ENCODE data around the gene CCNL2. TPM values are rescaled to one million over a fixed set of nuclear protein-coding genes. Genes with fewer than 3 reads are reported as not detected.
"Not testable (repeated sequence)": the region's sequence is repeated elsewhere in the genome, so short reads cannot be mapped to it uniquely, and the experiment has no call there.

The CCNL2 gene
- total RNA-seq, 3 donors from 2014 or later = 123 to 172 (median 151) TPM

DNA sequence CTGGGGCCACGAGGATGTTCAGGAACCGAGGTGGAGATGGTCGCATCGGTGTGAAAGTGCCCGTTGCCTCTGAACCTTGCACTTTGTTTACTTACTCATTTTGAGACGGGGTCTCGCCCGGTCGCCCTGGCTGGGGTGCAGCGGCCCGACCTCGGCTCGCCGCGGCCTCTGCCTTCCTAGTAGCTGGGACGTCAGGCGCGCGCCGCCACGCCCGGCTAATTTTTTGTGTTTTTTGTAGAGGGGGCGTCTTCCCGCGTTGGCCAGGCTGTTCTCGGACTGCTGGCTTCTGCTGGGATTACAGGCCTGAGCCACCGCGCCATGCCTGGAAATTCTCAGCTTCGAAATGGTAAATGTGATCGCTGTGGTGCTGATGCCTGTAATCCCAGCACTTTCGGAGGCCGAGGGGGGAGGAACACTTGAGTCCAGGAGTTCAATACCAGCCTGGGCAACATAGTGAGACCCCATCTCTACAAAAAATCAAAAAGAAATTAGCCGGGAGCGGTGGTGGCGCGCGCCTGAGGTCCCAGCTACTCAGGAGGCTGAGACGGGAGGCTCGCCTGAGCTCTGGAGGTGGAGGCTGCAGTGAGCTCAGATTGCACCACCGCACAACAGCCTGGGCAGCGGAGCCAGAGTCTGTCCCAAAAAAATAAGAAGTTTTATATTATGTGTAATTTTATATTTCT is 8.6 kb upstream of the CCNL2 start:
- intact Hi-C loops (cut with DNase I, micrococcal nuclease) = no loop called here
- H3K36me3 ChIP-seq (ENCODE audit: low read depth) = no peaks in the 10 kb centered on the region
- peak overlapping the region; percentile 91 for H3K4me3 ChIP-seq
- peak; percentile 36 for ATAC-seq
- H3K4me1 ChIP-seq (ENCODE audit: low read depth) = peaks cover 14% of the 10 kb centered on the region
- TF ChIP-seq, protein P1, sequence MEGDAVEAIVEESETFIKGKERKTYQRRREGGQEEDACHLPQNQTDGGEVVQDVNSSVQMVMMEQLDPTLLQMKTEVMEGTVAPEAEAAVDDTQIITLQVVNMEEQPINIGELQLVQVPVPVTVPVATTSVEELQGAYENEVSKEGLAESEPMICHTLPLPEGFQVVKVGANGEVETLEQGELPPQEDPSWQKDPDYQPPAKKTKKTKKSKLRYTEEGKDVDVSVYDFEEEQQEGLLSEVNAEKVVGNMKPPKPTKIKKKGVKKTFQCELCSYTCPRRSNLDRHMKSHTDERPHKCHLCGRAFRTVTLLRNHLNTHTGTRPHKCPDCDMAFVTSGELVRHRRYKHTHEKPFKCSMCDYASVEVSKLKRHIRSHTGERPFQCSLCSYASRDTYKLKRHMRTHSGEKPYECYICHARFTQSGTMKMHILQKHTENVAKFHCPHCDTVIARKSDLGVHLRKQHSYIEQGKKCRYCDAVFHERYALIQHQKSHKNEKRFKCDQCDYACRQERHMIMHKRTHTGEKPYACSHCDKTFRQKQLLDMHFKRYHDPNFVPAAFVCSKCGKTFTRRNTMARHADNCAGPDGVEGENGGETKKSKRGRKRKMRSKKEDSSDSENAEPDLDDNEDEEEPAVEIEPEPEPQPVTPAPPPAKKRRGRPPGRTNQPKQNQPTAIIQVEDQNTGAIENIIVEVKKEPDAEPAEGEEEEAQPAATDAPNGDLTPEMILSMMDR (IDR thresholded peaks at IDR 0.05) = no peak
- peak; percentile 18 to 60 (median 55) for DNase-seq
- no peaks in the 10 kb centered on the region for H3K9me3 ChIP-seq

GRCh38 chr1:1406821-1407635 is 7.9 kb upstream of the CCNL2 start, which contains the start of gene MRPL20:
Gene MRPL20, minus strand, starts transcription at chr1:1407293. Its CDS starts 76 bp downstream, at chr1:1407217.
- TF ChIP-seq, protein P1 (IDR thresholded peaks at IDR 0.05) = no peak
- Histone ChIP-seq H3K9me3 (no peaks in the 10 kb centered on the region), H3K4me1 (ENCODE audit: low read depth) (peaks cover 14% of the 10 kb centered on the region), H3K36me3 (ENCODE audit: low read depth) (no peaks in the 10 kb centered on the region), H3K4me3 (peak within 1 kb of the TSS; percentile 91)
- intact Hi-C loops (cut with DNase I, micrococcal nuclease) = no loop called here
- DNase-seq (peak; percentile 95 to 97 (median 96)), ATAC-seq (peak; percentile 99)

- H3K4me1 ChIP-seq (ENCODE audit: low read depth) = peaks cover 14% of the 10 kb centered on the region
- no peaks in the 10 kb centered on the region for H3K36me3 ChIP-seq (ENCODE audit: low read depth)
- ATAC-seq = peak; percentile 3
- TF ChIP-seq, protein P1 (IDR thresholded peaks at IDR 0.05) = no peak
- H3K4me3 ChIP-seq = peak overlapping the region; percentile 91
- intact Hi-C loops (cut with DNase I, micrococcal nuclease) = no loop called here
- DNase-seq = peak in 1 of 3 donors; percentile 56
- H3K9me3 ChIP-seq = no peaks in the 10 kb centered on the region
Measured at GRCh38 chr1:1406101-1406820, 7.1 kb upstream of the CCNL2 start.

DNA sequence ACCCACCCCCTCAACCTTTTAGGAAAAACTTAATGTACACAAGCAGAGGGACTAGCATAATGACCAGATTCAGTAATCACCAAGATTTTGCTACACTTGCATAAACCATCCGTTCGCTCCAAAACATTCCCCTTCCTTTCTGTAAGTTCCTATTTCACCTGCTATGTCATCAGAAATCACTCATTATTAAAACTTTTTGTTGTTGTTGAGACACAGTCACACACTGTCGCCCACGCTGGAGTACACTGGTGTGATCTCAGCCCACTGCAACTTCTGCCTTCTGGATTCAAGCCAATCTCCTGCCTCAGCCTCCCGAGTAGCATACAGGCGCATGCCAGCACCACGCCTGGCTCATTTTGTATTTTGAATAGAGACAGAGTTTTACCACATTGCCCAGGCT is 4.5 kb upstream of the CCNL2 start:
- H3K36me3 ChIP-seq (ENCODE audit: low read depth) = no peaks in the 10 kb centered on the region
- DNase-seq = no peak
- H3K9me3 ChIP-seq = no peaks in the 10 kb centered on the region
- no peak for ATAC-seq
- intact Hi-C loops (cut with DNase I, micrococcal nuclease) = no loop called here
- TF ChIP-seq, protein P1 (IDR thresholded peaks at IDR 0.05) = no peak
- H3K4me3 ChIP-seq = no peak overlapping the region
- peaks cover 22% of the 10 kb centered on the region for H3K4me1 ChIP-seq (ENCODE audit: low read depth)

DNA sequence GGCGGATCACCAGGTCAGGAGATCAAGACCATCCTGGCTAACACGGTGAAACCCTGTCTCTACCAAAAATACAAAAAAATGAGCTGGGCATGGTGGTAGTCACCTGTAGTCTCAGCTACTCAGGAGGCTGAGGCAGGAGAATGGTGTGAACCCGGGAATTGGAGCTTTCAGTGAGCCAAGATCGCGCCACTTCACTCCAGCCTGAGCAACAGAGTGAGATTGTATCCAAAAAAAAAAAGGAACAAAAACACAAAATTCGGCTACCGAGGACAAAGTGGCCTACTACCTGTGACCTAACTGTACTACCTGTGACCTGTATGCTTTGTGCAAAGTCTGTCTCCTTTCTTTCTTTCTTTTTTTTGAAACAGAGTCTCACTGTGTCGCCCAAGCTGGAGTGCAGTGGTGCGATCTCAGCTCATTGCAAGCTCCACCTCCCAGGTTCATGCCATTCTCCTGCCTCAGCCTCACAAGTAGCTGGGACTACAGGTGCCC is 3.8 kb upstream of the CCNL2 start:
- H3K4me1 ChIP-seq (ENCODE audit: low read depth) = peaks cover 22% of the 10 kb centered on the region
- ATAC-seq; intact Hi-C loops (cut with DNase I, micrococcal nuclease); H3K36me3 ChIP-seq (ENCODE audit: low read depth); DNase-seq; H3K9me3 ChIP-seq; H3K4me3 ChIP-seq: not testable (repeated sequence)

All from mucosa of descending colon (tissue), 3 donors.